ENCODE results near the gene GNA14.

- TF ChIP-seq CTCF (IDR thresholded peaks at IDR 0.05) (no peak), POLR2A (IDR thresholded peaks at IDR 0.05) (no peak)
These were observed 26.0 kb upstream of the GNA14 start for GRCh38 chr9:77673941-77674791.

All from right lobe of liver (tissue), 4 donors.